Prostate gland (tissue), 2 donors: Measurements from ENCODE around the gene SLC10A7. TPM values are rescaled to one million over a fixed set of nuclear protein-coding genes. Genes with fewer than 3 reads are reported as not detected.

ENCODE experiments used
- DNase-seq: peaks from one replicate; pipeline ENCODE4 v3.0.0-alpha.2; 2019; ENCODE audit warnings: low spot score
- H3K27ac ChIP-seq, 2 donors: fragments of 200-600 bp; sonication (generic); 2 replicates each; pipeline ENCODE4 v1.5.1; 2017 to 2019
- H3K27me3 ChIP-seq: fragments of 200-600 bp; sonication (generic); replicated peaks from 2 replicates; pipeline ENCODE4 v1.5.1; 2019; ENCODE audit not compliant: insufficient read depth
- H3K36me3 ChIP-seq, 2 donors: fragments of 200-600 bp; sonication (generic); 1 replicate in 1 of 2; 2 replicates in 1 of 2; pipeline versions ENCODE4 v1.5.1 to v1.8.1; 2017 to 2019
- H3K4me1 ChIP-seq: fragments of 200-600 bp; sonication (generic); replicated peaks from 2 replicates; pipeline ENCODE4 v1.5.1; 2019
- H3K4me3 ChIP-seq, 2 donors: fragments of 200-600 bp; sonication (generic); 2 replicates each; pipeline ENCODE4 v1.5.1; 2017 to 2019
- H3K9me3 ChIP-seq: fragments of 200-600 bp; sonication (generic); 2 replicates; pipeline ENCODE4 v1.5.1; 2017
- CTCF ChIP-seq, 4 experiments: fragments of 200-600 bp in 2 of 4; fragments of 450-650 bp in 2 of 4; sonication (generic) in 2 of 4; IDR thresholded peaks; 1 replicate in 3 of 4; 2 replicates in 1 of 4; pipeline ENCODE4 v1.5.1; 2016 to 2019; ENCODE audit warnings: antibody characterized with exemption in 4 of 4, mild to moderate bottlenecking in 2 of 4, moderate library complexity in 2 of 4
- POLR2A ChIP-seq: fragments of 450-650 bp; IDR thresholded peaks from one replicate; pipeline ENCODE4 v1.6.1; 2016; ENCODE audit warnings: antibody characterized with exemption, mild to moderate bottlenecking
- POLR2AphosphoS5 ChIP-seq: sonication (generic); formaldehyde crosslinking; IDR thresholded peaks from one replicate; pipeline ENCODE4 v1.6.1; 2017; ENCODE audit warnings: antibody characterized with exemption
- WGBS: methylation state at CpG from one replicate; pipeline ENCODE4 v1.1.5; 2018; 5-methylcytosine and 5-hydroxymethylcytosine counted together
- intact Hi-C: fragments of 100-400 bp; cut with DNase I; formaldehyde crosslinking; loops from one replicate; pipeline ENCODE4 v1.14.2; 2022
- total RNA-seq, 2 donors: library from RNA; depleted of rRNA; stranded (reverse); fragments of >200 nt; gene quantifications; one replicate each; pipeline ENCODE4 v1.1.0, GENCODE V29; 2016

SLC10A7 gene
- total RNA-seq, 2 donors from 2014 or later: 9.9 to 11.2 TPM

- Histone ChIP-seq H3K9me3 (no peaks in the 10 kb centered on the region), H3K27ac (no peak overlapping the region), H3K36me3 (no peaks in the 10 kb centered on the region), H3K4me1 (no peaks in the 10 kb centered on the region), H3K4me3 (no peak overlapping the region), H3K27me3 (no peaks in the 10 kb centered on the region)
- intact Hi-C loops: no loop called here
- TF ChIP-seq POLR2A (no peak), CTCF (IDR thresholded peaks at IDR 0.05) (no peak), POLR2AphosphoS5 (no peak)
- no peak for DNase-seq
Measured at GRCh38 chr4:146263793-146264192, 257.9 kb downstream of the SLC10A7 start.

DNA sequence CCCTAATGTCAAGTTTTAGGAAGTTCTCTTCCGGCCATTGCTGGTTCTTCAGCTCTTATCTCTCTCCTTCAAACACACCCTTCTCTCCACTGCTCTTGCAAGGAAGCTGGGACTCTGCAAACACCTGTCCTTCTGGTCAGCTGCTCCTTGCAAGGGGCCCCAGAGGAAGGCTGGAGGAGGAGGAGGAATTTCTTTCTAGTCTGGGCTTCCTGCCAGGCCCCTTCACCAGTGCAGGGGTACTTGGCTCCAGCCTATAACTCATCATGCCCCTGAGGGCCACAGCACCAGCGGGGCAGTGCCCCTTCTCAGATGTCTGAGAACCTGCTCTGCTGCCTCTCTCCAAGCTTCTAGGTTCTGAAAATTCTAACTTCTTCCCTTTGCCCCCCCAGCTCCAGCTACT is 260.7 kb downstream of the SLC10A7 start:
- TF ChIP-seq POLR2AphosphoS5: no peak
- no peak for TF ChIP-seq POLR2A
- TF ChIP-seq CTCF (IDR thresholded peaks at IDR 0.05): no peak
- intact Hi-C loops: no loop called here
- Histone ChIP-seq H3K4me1 (no peaks in the 10 kb centered on the region), H3K4me3 (no peak overlapping the region), H3K27me3 (no peaks in the 10 kb centered on the region), H3K9me3 (no peaks in the 10 kb centered on the region), H3K27ac (no peak overlapping the region), H3K36me3 (no peaks in the 10 kb centered on the region)
- 88% methylated on average over 2 of the region's 2 CpGs for WGBS
- no peak for DNase-seq

- intact Hi-C loops: no loop called here
- Histone ChIP-seq H3K4me3 (no peak overlapping the region), H3K27me3 (no peaks in the 10 kb centered on the region), H3K4me1 (no peaks in the 10 kb centered on the region), H3K27ac (no peak overlapping the region), H3K9me3 (no peaks in the 10 kb centered on the region), H3K36me3 (no peaks in the 10 kb centered on the region)
- WGBS: 92% methylated on average over 4 of the region's 4 CpGs
- no peak for DNase-seq
- no peak for TF ChIP-seq CTCF (IDR thresholded peaks at IDR 0.05)
- TF ChIP-seq POLR2AphosphoS5: no peak
- TF ChIP-seq POLR2A: no peak
Measured at GRCh38 chr4:146260521-146260920, 261.2 kb downstream of the SLC10A7 start.

- Histone ChIP-seq H3K4me1 (no peaks in the 10 kb centered on the region), H3K36me3 (no peaks in the 10 kb centered on the region), H3K27me3 (no peaks in the 10 kb centered on the region), H3K4me3 (no peak overlapping the region), H3K9me3 (no peaks in the 10 kb centered on the region), H3K27ac (no peak overlapping the region)
- WGBS: 92% methylated on average over 1 of the region's 1 CpG
- no peak for TF ChIP-seq POLR2AphosphoS5
- no peak for TF ChIP-seq POLR2A
- TF ChIP-seq CTCF (IDR thresholded peaks at IDR 0.05): no peak
- intact Hi-C loops: no loop called here
- no peak for DNase-seq
Measured at GRCh38 chr4:146257511-146257910, 264.2 kb downstream of the SLC10A7 start.

GRCh38 chr4:146256328-146256727 is 265.4 kb downstream of the SLC10A7 start:
- DNase-seq: no peak
- Histone ChIP-seq H3K4me1 (no peaks in the 10 kb centered on the region), H3K9me3 (no peaks in the 10 kb centered on the region), H3K4me3 (no peak overlapping the region), H3K27ac (no peak overlapping the region), H3K27me3 (no peaks in the 10 kb centered on the region), H3K36me3 (no peaks in the 10 kb centered on the region)
- intact Hi-C loops: no loop called here
- TF ChIP-seq CTCF (IDR thresholded peaks at IDR 0.05) (no peak), POLR2A (no peak), POLR2AphosphoS5 (no peak)
- 57% methylated on average over 1 of the region's 1 CpG for WGBS
